Endothelial cell (in vitro differentiated cells): ENCODE measurements around the gene ITGB6. TPM values are rescaled to one million over a fixed set of nuclear protein-coding genes. Genes with fewer than 3 reads are reported as not detected.

Experiments used
- DNase-seq: peaks from one replicate; pipeline ENCODE4 v3.0.0; 2021; ENCODE audit warnings: low spot score
- H3K27ac Mint-ChIP-seq: one replicate; pipeline ENCODE4 v1.8.0; 2021; ENCODE audit warnings: mixed read lengths, inconsistent platforms; ENCODE audit not compliant: unreplicated experiment
- H3K27me3 Mint-ChIP-seq: one replicate; pipeline ENCODE4 v1.8.0; 2021; ENCODE audit warnings: mild to moderate bottlenecking, moderate library complexity, mixed read lengths, inconsistent platforms; ENCODE audit not compliant: unreplicated experiment
- H3K36me3 Mint-ChIP-seq: one replicate; pipeline ENCODE4 v1.8.0; 2021; ENCODE audit warnings: mild to moderate bottlenecking, low read depth, mixed read lengths, inconsistent platforms; ENCODE audit not compliant: unreplicated experiment
- H3K4me1 Mint-ChIP-seq: one replicate; pipeline ENCODE4 v1.8.0; 2021; ENCODE audit warnings: mild to moderate bottlenecking, mixed read lengths, inconsistent platforms; ENCODE audit not compliant: unreplicated experiment
- H3K4me3 Mint-ChIP-seq: one replicate; pipeline ENCODE4 v1.8.0; 2021; ENCODE audit warnings: mild to moderate bottlenecking, mixed read lengths, inconsistent platforms; ENCODE audit not compliant: unreplicated experiment
- H3K9me3 Mint-ChIP-seq: one replicate; pipeline ENCODE4 v1.8.0; 2021; ENCODE audit warnings: mixed read lengths, inconsistent platforms; ENCODE audit not compliant: unreplicated experiment
- CTCF ChIP-seq: fragments of 200-600 bp; sonication (generic); IDR thresholded peaks from one replicate; pipeline ENCODE4 v1.5.0; 2021; ENCODE audit warnings: antibody characterized with exemption; ENCODE audit not compliant: unreplicated experiment
- total RNA-seq: library from RNA; stranded (reverse); fragmentation: NEBNext Ultra II Directional; extraction: Animal tissue kit (Norgen Biotek cat#: 25700); gene quantifications from one replicate; pipeline ENCODE4 v1.2.1, GENCODE V29; 2021; ENCODE audit not compliant: unreplicated experiment

Gene ITGB6
- total RNA-seq, 1 donor from 2014 or later, result not detected

- no peak overlapping the region for H3K4me3 Mint-ChIP-seq
Observed at GRCh38 chr2:160132761-160133160, 67.3 kb downstream of the ITGB6 start.

GRCh38 chr2:160126756-160127155 lies 73.3 kb downstream of the ITGB6 start:
- Mint-ChIP-seq H3K9me3 (no peaks in the 10 kb centered on the region), H3K4me1 (peaks cover 6% of the 10 kb centered on the region), H3K36me3 (no peaks in the 10 kb centered on the region), H3K27ac (no peak overlapping the region), H3K4me3 (no peak overlapping the region), H3K27me3 (peaks cover 2% of the 10 kb centered on the region)
- no peak for TF ChIP-seq CTCF
- no peak for DNase-seq

More at GRCh38 chr2:160132761-160133160, 67.3 kb downstream of the ITGB6 start:
- H3K36me3 Mint-ChIP-seq, result no peaks in the 10 kb centered on the region
- no peak for TF ChIP-seq CTCF
- no peaks in the 10 kb centered on the region for H3K27me3 Mint-ChIP-seq
- no peak overlapping the region for H3K27ac Mint-ChIP-seq
- no peaks in the 10 kb centered on the region for H3K4me1 Mint-ChIP-seq
- no peaks in the 10 kb centered on the region for H3K9me3 Mint-ChIP-seq
- no peak for DNase-seq

- no peaks in the 10 kb centered on the region for H3K36me3 Mint-ChIP-seq
- peaks cover 2% of the 10 kb centered on the region for H3K27me3 Mint-ChIP-seq
- no peak overlapping the region for H3K27ac Mint-ChIP-seq
- H3K4me3 Mint-ChIP-seq, result no peak overlapping the region
- no peak for TF ChIP-seq CTCF
- no peak for DNase-seq
- no peaks in the 10 kb centered on the region for H3K9me3 Mint-ChIP-seq
- peaks cover 6% of the 10 kb centered on the region for H3K4me1 Mint-ChIP-seq
Observed at GRCh38 chr2:160126315-160126714, 73.8 kb downstream of the ITGB6 start.

- DNase-seq, result no peak
- Mint-ChIP-seq H3K4me3 (no peak overlapping the region), H3K4me1 (peaks cover 6% of the 10 kb centered on the region), H3K36me3 (no peaks in the 10 kb centered on the region), H3K9me3 (no peaks in the 10 kb centered on the region), H3K27me3 (peaks cover 2% of the 10 kb centered on the region), H3K27ac (no peak overlapping the region)
- TF ChIP-seq CTCF, result no peak
Observed at GRCh38 chr2:160125828-160126227, 74.2 kb downstream of the ITGB6 start.

GRCh38 chr2:160125366-160125765 lies 74.7 kb downstream of the ITGB6 start:
- DNase-seq, result no peak
- Mint-ChIP-seq H3K36me3 (no peaks in the 10 kb centered on the region), H3K9me3 (no peaks in the 10 kb centered on the region), H3K4me3 (no peak overlapping the region), H3K4me1 (peaks cover 6% of the 10 kb centered on the region), H3K27ac (no peak overlapping the region), H3K27me3 (peaks cover 2% of the 10 kb centered on the region)
- TF ChIP-seq CTCF, result no peak
